ENCODE data around the gene PDIK1L. TPM values are rescaled to one million over a fixed set of nuclear protein-coding genes. Genes with fewer than 3 reads are reported as not detected.
"Not testable (repeated sequence)": the region's sequence is repeated elsewhere in the genome, so short reads cannot be mapped to it uniquely, and the experiment has no call there.

Gene PDIK1L
- total and polyA plus RNA-seq, 2 experiments from 2014 or later: 4.2 to 8.5 TPM

DNA sequence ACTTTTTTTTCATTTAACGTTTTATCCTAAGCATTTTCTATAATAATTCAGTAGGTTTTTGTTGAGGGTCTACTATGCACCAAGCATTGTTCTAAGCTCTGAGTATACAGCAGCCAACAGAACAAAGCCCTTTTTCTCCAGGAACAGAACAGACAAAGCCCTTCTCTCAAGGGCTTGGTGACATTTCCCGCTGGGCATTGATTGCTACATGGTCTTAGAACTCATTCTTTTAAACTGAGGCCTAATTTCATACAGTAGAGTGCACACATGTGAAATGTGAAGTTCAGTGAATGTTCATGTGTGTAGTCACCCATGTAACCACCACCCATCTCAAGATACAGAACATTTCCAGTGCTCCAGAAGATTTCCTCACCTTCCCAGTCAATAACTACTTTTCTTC is 15.2 kb upstream of the PDIK1L start:
- Histone ChIP-seq H3K27ac (no peak overlapping the region), H3K4me3 (no peak overlapping the region), H3K27me3 (no peaks in the 10 kb centered on the region), H3K4me1 (ENCODE audit: low read depth) (peaks cover 41% of the 10 kb centered on the region), H3K36me3 (no peaks in the 10 kb centered on the region), H3K9me3 (ENCODE audit: low read depth) (no peaks in the 10 kb centered on the region)
- TF ChIP-seq, protein P1, sequence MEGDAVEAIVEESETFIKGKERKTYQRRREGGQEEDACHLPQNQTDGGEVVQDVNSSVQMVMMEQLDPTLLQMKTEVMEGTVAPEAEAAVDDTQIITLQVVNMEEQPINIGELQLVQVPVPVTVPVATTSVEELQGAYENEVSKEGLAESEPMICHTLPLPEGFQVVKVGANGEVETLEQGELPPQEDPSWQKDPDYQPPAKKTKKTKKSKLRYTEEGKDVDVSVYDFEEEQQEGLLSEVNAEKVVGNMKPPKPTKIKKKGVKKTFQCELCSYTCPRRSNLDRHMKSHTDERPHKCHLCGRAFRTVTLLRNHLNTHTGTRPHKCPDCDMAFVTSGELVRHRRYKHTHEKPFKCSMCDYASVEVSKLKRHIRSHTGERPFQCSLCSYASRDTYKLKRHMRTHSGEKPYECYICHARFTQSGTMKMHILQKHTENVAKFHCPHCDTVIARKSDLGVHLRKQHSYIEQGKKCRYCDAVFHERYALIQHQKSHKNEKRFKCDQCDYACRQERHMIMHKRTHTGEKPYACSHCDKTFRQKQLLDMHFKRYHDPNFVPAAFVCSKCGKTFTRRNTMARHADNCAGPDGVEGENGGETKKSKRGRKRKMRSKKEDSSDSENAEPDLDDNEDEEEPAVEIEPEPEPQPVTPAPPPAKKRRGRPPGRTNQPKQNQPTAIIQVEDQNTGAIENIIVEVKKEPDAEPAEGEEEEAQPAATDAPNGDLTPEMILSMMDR (IDR thresholded peaks at IDR 0.05; ENCODE audit: low read depth, low read length): no peak
- DNase-seq (ENCODE audit: low read depth in 1 of 2, low spot score in 1 of 2): no peak

DNA sequence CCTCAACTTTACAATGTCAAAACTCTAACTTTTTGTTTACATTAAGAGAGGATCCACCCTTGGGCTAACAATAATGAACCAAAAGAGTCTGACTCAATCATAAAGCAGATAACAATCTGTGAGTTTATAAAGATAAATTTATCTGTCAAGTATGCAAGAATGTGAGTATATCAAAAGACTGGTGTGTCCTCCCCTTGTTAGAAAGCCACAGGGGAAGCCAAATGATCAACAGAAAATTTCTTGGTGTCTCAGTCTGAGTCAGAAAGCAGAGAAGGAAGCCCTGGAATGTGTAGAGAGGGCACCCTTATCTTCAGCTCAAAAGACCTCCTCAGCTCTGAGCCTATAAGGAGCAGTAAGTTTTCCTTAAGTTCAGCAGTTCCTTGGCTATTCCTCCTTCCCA is 13.9 kb upstream of the PDIK1L start:
- Histone ChIP-seq H3K27me3 (no peaks in the 10 kb centered on the region), H3K4me1 (ENCODE audit: low read depth) (peaks cover 47% of the 10 kb centered on the region), H3K36me3 (no peaks in the 10 kb centered on the region), H3K4me3 (no peak overlapping the region), H3K9me3 (ENCODE audit: low read depth) (no peaks in the 10 kb centered on the region), H3K27ac (peak overlapping the region; percentile 19)
- DNase-seq (ENCODE audit: low read depth in 1 of 2, low spot score in 1 of 2): peak in 1 of 2 donors; percentile 64
- TF ChIP-seq, protein P1 (IDR thresholded peaks at IDR 0.05; ENCODE audit: low read depth, low read length): no peak

DNA sequence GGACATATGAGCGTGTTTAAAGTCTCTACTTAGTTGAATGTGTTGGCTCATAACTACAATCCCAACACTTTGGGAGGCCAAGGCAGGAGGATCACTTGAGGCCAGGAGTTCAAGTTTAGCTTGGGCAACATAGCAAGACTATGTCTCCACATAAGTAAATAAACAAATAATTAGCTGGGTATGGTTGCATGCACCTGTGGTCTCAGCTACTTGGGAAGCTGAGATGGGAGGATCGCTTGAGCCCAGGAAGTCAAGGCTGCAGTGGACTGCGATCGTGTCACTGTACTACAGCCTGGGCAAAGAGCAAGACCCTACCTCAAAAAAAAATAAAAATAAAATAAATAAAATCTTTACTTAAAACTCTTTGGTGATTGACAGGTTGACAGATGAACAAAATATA is 13.0 kb upstream of the PDIK1L start:
- Histone ChIP-seq H3K27me3 (no peaks in the 10 kb centered on the region), H3K4me1 (ENCODE audit: low read depth) (peaks cover 42% of the 10 kb centered on the region), H3K9me3 (ENCODE audit: low read depth) (no peaks in the 10 kb centered on the region), H3K27ac (no peak overlapping the region), H3K36me3 (no peaks in the 10 kb centered on the region), H3K4me3 (no peak overlapping the region)
- TF ChIP-seq, protein P1 (IDR thresholded peaks at IDR 0.05; ENCODE audit: low read depth, low read length): no peak
- no peak for DNase-seq (ENCODE audit: low read depth in 1 of 2, low spot score in 1 of 2)

DNA sequence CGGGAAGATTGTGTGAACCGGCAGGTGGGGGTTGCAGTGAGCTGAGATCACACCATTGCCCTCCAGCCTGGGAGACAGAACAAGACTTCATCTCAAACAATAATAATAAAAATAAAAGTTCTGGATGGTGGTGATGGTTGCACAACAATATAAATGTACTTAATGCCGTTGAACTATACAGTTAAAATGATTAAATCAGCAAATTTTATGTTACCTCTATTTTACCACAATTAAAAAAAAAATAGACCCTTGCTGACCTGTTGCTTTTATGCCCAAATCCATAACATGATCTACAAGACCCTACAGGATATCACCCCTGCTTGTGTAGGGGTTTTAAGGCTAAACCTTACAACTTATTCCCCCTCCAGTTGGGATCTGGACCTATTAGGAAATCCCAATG is 11.8 kb upstream of the PDIK1L start:
- TF ChIP-seq, protein P1 (IDR thresholded peaks at IDR 0.05; ENCODE audit: low read depth, low read length): no peak
- Histone ChIP-seq H3K9me3 (ENCODE audit: low read depth) (no peaks in the 10 kb centered on the region), H3K27ac (no peak overlapping the region), H3K36me3 (no peaks in the 10 kb centered on the region), H3K27me3 (no peaks in the 10 kb centered on the region), H3K4me1 (ENCODE audit: low read depth) (peaks cover 44% of the 10 kb centered on the region), H3K4me3 (no peak overlapping the region)
- no peak for DNase-seq (ENCODE audit: low read depth in 1 of 2, low spot score in 1 of 2)

DNA sequence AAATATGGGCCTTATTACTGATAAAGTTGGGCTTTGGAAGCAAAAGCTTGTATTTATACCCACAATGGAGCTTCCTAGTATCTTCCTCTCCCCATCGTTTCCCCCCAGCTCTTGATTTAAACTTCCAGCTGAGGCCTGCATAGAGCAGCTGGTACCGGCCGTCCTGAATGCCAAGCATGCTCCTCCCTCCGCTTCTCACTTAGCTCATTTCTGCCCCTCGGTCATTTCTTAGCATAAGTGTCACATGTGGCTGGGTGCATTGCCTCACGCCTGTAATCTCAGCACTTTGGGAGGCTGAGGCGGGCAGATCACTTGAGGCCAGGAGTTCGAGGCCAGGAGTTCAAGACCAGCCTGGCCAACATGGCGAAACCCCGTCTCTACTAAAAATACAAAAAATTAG is 11.4 kb upstream of the PDIK1L start:
- not testable (repeated sequence) for H3K27ac ChIP-seq; H3K36me3 ChIP-seq; H3K4me3 ChIP-seq; H3K9me3 ChIP-seq (ENCODE audit: low read depth); H3K27me3 ChIP-seq; DNase-seq (ENCODE audit: low read depth in 1 of 2, low spot score in 1 of 2)
- peaks cover 40% of the 10 kb centered on the region for H3K4me1 ChIP-seq (ENCODE audit: low read depth)

DNA sequence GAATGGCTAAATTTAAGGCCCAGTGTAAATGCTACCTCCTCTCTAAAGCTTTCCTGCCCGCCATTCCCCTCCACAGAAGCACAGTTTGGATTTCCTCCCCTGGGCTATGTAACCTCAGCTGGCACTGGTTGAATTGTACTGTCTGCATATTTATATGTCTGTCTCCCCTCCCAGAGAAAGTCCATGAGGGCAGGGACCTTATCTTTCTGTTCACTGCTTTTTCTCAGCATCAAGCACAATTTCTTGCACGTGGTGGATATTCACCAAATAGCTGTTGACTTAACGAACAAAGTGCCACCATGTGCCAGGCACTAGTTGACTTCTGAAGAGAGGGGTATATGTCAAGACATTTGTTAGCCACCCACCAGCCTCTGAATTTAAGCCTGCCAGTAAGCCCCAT is 9.5 kb upstream of the PDIK1L start:
- H3K4me1 ChIP-seq (ENCODE audit: low read depth): peaks cover 32% of the 10 kb centered on the region
- no peaks in the 10 kb centered on the region for H3K36me3 ChIP-seq
- H3K27me3 ChIP-seq: no peaks in the 10 kb centered on the region
- DNase-seq (ENCODE audit: low read depth in 1 of 2, low spot score in 1 of 2): no peak
- no peak overlapping the region for H3K4me3 ChIP-seq
- no peaks in the 10 kb centered on the region for H3K9me3 ChIP-seq (ENCODE audit: low read depth)
- H3K27ac ChIP-seq: peak overlapping the region; percentile 73
- TF ChIP-seq, protein P1 (IDR thresholded peaks at IDR 0.05; ENCODE audit: low read depth, low read length): no peak
